ENCODE results near the gene SSPN. TPM values are rescaled to one million over a fixed set of nuclear protein-coding genes. Genes with fewer than 3 reads are reported as not detected.

SSPN gene
- total RNA-seq, 1 donor from 2014 or later, result 1.7 TPM

GRCh38 chr12:26286186-26286585, 90.8 kb downstream of the SSPN start:
- TF ChIP-seq CTCF (IDR thresholded peaks at IDR 0.05; ENCODE audit: insufficient read depth, low read length, poor library complexity, severe bottlenecking), result no peak
- Histone ChIP-seq H3K36me3 (ENCODE audit: control insufficient read depth, insufficient read depth, low read length) (no peaks in the 10 kb centered on the region), H3K4me3 (ENCODE audit: low read depth, low read length) (no peak overlapping the region), H3K27me3 (ENCODE audit: control insufficient read depth, insufficient read depth, low read length) (no peaks in the 10 kb centered on the region)
- DNase-seq (ENCODE audit: low read depth), result no peak

GRCh38 chr12:26287671-26288381, 92.5 kb downstream of the SSPN start:
- Histone ChIP-seq H3K4me3 (ENCODE audit: low read depth, low read length) (no peak overlapping the region), H3K27me3 (ENCODE audit: control insufficient read depth, insufficient read depth, low read length) (no peaks in the 10 kb centered on the region), H3K36me3 (ENCODE audit: control insufficient read depth, insufficient read depth, low read length) (no peaks in the 10 kb centered on the region)
- peak; percentile 72 for DNase-seq (ENCODE audit: low read depth)
- no peak for TF ChIP-seq CTCF (IDR thresholded peaks at IDR 0.05; ENCODE audit: insufficient read depth, low read length, poor library complexity, severe bottlenecking)

DNA sequence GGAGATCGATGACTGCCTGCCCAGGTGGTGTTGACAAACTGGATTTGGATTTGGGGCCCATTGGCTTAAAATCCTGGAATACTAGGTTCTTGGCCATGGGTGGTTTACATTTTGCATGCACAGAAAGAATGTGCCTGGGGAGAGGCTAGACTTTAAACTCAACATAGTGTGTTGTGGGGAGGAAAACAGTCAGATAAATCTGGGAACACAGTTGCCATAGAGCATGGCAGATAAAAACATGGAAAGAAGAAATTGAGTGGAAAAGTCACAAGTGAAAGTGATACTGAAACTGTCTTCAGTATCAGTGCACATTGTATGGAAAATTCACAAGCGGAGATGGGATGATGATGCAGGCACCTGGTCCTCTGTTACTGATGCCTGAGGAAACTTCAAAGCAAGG, 95.2 kb downstream of the SSPN start:
- no peaks in the 10 kb centered on the region for H3K36me3 ChIP-seq (ENCODE audit: control insufficient read depth, insufficient read depth, low read length)
- H3K27me3 ChIP-seq (ENCODE audit: control insufficient read depth, insufficient read depth, low read length), result no peaks in the 10 kb centered on the region
- no peak overlapping the region for H3K4me3 ChIP-seq (ENCODE audit: low read depth, low read length)
- no peak for DNase-seq (ENCODE audit: low read depth)
- TF ChIP-seq CTCF (IDR thresholded peaks at IDR 0.05; ENCODE audit: insufficient read depth, low read length, poor library complexity, severe bottlenecking), result no peak

DNA sequence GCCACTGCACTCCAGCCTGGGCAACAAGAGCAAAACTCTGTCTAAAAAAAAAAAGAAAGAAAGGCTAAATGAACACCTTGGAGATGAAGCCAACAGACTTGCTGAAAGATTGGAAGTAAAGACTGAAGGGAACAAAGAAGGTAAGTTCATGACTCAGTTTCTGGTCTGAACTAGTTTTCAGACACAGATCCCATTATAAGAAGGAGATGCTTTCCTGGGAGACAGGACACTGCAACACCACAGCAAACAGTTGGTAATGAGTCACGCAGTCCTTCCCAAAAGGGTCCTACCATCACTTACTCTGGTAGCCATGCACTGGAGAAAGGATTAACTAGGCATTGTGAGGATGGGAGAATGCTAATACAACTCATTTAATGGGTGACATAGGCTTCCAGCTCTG, 97.2 kb downstream of the SSPN start:
- no peak overlapping the region for H3K4me3 ChIP-seq (ENCODE audit: low read depth, low read length)
- TF ChIP-seq CTCF (IDR thresholded peaks at IDR 0.05; ENCODE audit: insufficient read depth, low read length, poor library complexity, severe bottlenecking), result no peak
- no peaks in the 10 kb centered on the region for H3K27me3 ChIP-seq (ENCODE audit: control insufficient read depth, insufficient read depth, low read length)
- no peaks in the 10 kb centered on the region for H3K36me3 ChIP-seq (ENCODE audit: control insufficient read depth, insufficient read depth, low read length)
- no peak for DNase-seq (ENCODE audit: low read depth)

- H3K36me3 ChIP-seq (ENCODE audit: control insufficient read depth, insufficient read depth, low read length), result no peaks in the 10 kb centered on the region
- TF ChIP-seq CTCF (IDR thresholded peaks at IDR 0.05; ENCODE audit: insufficient read depth, low read length, poor library complexity, severe bottlenecking), result no peak
- DNase-seq (ENCODE audit: low read depth), result peak; percentile 61
- no peak overlapping the region for H3K4me3 ChIP-seq (ENCODE audit: low read depth, low read length)
- H3K27me3 ChIP-seq (ENCODE audit: control insufficient read depth, insufficient read depth, low read length), result no peaks in the 10 kb centered on the region
Measured at GRCh38 chr12:26293612-26294011, 98.2 kb downstream of the SSPN start.

- Histone ChIP-seq H3K36me3 (ENCODE audit: control insufficient read depth, insufficient read depth, low read length) (no peaks in the 10 kb centered on the region), H3K4me3 (ENCODE audit: low read depth, low read length) (no peak overlapping the region), H3K27me3 (ENCODE audit: control insufficient read depth, insufficient read depth, low read length) (no peaks in the 10 kb centered on the region)
- no peak for DNase-seq (ENCODE audit: low read depth)
- no peak for TF ChIP-seq CTCF (IDR thresholded peaks at IDR 0.05; ENCODE audit: insufficient read depth, low read length, poor library complexity, severe bottlenecking)
Measured at GRCh38 chr12:26295001-26295400, 99.6 kb downstream of the SSPN start.

All from kidney epithelial cell (primary cell).